SK-N-SH (cell line): ENCODE data around the gene MCF2L. TPM values are rescaled to one million over a fixed set of nuclear protein-coding genes. Genes with fewer than 3 reads are reported as not detected.

ENCODE experiments used
- CTCF ChIA-PET: fragments of 300-600, 350-600 bp; formaldehyde crosslinking; extraction: SDS; loops from one replicate; lab custom pipeline; 2021; lab: Yijun Ruan, JAX
- POLR2A ChIA-PET: fragments of 350-600 bp; sonication (Branson Sonifier 250); formaldehyde crosslinking; extraction: SDS; loops from one replicate; lab custom pipeline; 2020; ENCODE audit warnings: antibody characterized with exemption, inconsistent platforms; lab: Yijun Ruan, JAX
- DNase-seq: peaks from one replicate; pipeline ENCODE4 v3.0.0; 2012
- H2AFZ ChIP-seq: fragments of 200-600 bp; sonication (generic); 2 replicates; pipeline ENCODE4 v1.8.1; 2016; ENCODE audit warnings: antibody characterized with exemption, mild to moderate bottlenecking, low read depth
- H3F3A ChIP-seq: fragments of 200-600 bp; sonication (generic); replicated peaks from 2 replicates; pipeline ENCODE3; 2016; ENCODE audit warnings: antibody characterized with exemption, mild to moderate bottlenecking; ENCODE audit not compliant: insufficient read depth
- H3K27ac ChIP-seq, 2 experiments: fragments of 200-500 bp in 1 of 2; fragments of 200-600 bp in 1 of 2; sonication (Bioruptor generic) in 1 of 2; sonication (generic), shearing (Covaris generic) in 1 of 2; 2 replicates each; pipeline versions ENCODE4 v1.5.1 to v1.6.1; 2014 to 2016; ENCODE audit warnings: low read depth in 2 of 2, inconsistent platforms in 1 of 2, low read length in 1 of 2, mild to moderate bottlenecking in 1 of 2, mixed read lengths in 1 of 2
- H3K27me3 ChIP-seq: fragments of 200-600 bp; sonication (generic), shearing (Covaris generic); 2 replicates; pipeline ENCODE4 v1.6.1; 2016; ENCODE audit warnings: mixed run types; ENCODE audit not compliant: insufficient read depth
- H3K36me3 ChIP-seq, 2 experiments: fragments of 200-500 bp in 1 of 2; fragments of 200-600 bp in 1 of 2; sonication (Bioruptor generic) in 1 of 2; sonication (generic) in 1 of 2; replicated peaks in 1 of 2; 2 replicates each; pipeline versions ENCODE3 to v1.5.1; 2014 to 2016; ENCODE audit warnings: low read length in 1 of 2, mild to moderate bottlenecking in 1 of 2; ENCODE audit not compliant: insufficient read depth in 2 of 2, control insufficient read depth in 1 of 2
- H3K4me1 ChIP-seq, 2 experiments: fragments of 200-500 bp in 1 of 2; fragments of 200-600 bp in 1 of 2; sonication (Bioruptor generic) in 1 of 2; sonication (generic), shearing (Covaris generic) in 1 of 2; 2 replicates each; pipeline versions ENCODE4 v1.5.1 to v1.6.1; 2014 to 2016; ENCODE audit warnings: low read depth in 1 of 2, low read length in 1 of 2, mixed run types in 1 of 2; ENCODE audit not compliant: insufficient read depth in 2 of 2, control insufficient read depth in 1 of 2
- H3K4me2 ChIP-seq: fragments of 200-600 bp; sonication (generic), shearing (Covaris generic); 2 replicates; pipeline ENCODE4 v1.6.1; 2017; ENCODE audit warnings: mixed run types
- H3K4me3 ChIP-seq, 2 experiments: fragments of 200-500 bp in 1 of 2; fragments of 200-600 bp in 1 of 2; sonication (Bioruptor generic) in 1 of 2; sonication (generic), shearing (Covaris generic) in 1 of 2; 2 replicates each; pipeline versions ENCODE4 v1.5.1 to v1.8.1; 2014 to 2016; ENCODE audit warnings: low read depth in 2 of 2, inconsistent platforms in 1 of 2, low read length in 1 of 2, mild to moderate bottlenecking in 1 of 2, mixed read lengths in 1 of 2, moderate library complexity in 1 of 2
- H3K79me2 ChIP-seq: fragments of 200-600 bp; sonication (generic); 2 replicates; pipeline ENCODE4 v1.8.1; 2017; ENCODE audit warnings: mild to moderate bottlenecking; ENCODE audit not compliant: insufficient read depth
- H3K9ac ChIP-seq: fragments of 200-600 bp; sonication (generic); 2 replicates; pipeline ENCODE4 v1.6.1; 2017; ENCODE audit warnings: mixed run types
- H3K9me2 ChIP-seq: fragments of 200-600 bp; sonication (generic); 2 replicates; pipeline ENCODE4 v1.6.1; 2017; ENCODE audit warnings: mixed run types
- H3K9me3 ChIP-seq: fragments of 200-600 bp; sonication (generic); 2 replicates; pipeline ENCODE4 v1.6.1; 2017; ENCODE audit warnings: mixed run types, mild to moderate bottlenecking, moderate library complexity
- H4K20me1 ChIP-seq: fragments of 200-600 bp; sonication (generic); 2 replicates; pipeline ENCODE4 v1.6.1; 2017; ENCODE audit warnings: mild to moderate bottlenecking, mixed run types; ENCODE audit not compliant: insufficient read depth
- EZH2phosphoT487 ChIP-seq: fragments of 200-600 bp; sonication (generic); IDR thresholded peaks from 2 replicates; pipeline ENCODE4 v1.6.1; 2017; ENCODE audit warnings: low read depth, mixed run types, mild to moderate bottlenecking, antibody characterized with exemption, moderate library complexity, borderline replicate concordance
- FOXJ3 ChIP-seq: sonication (generic); formaldehyde crosslinking; IDR thresholded peaks from 2 replicates; pipeline ENCODE4 v1.5.1; 2020; ENCODE audit warnings: mild to moderate bottlenecking, missing genetic modification reagents
- GABPA ChIP-seq: IDR thresholded peaks from 2 replicates; pipeline ENCODE4 v1.4.0; 2012; ENCODE audit warnings: low read depth, mild to moderate bottlenecking
- GATA2 ChIP-seq: sonication (generic); formaldehyde crosslinking; IDR thresholded peaks from 2 replicates; pipeline ENCODE4 v1.5.0; 2020; ENCODE audit warnings: mild to moderate bottlenecking, missing genetic modification reagents
- JUND ChIP-seq: IDR thresholded peaks from 2 replicates; pipeline ENCODE4 v1.4.0; 2012
- MXI1 ChIP-seq: IDR thresholded peaks from 2 replicates; pipeline ENCODE4 v1.6.1; 2012; ENCODE audit warnings: mild to moderate bottlenecking, low read depth, low read length, improper control_type of control experiment
- NFIC ChIP-seq: IDR thresholded peaks from 2 replicates; pipeline ENCODE4 v1.4.0; 2012; ENCODE audit warnings: borderline replicate concordance
- NRF1 ChIP-seq: IDR thresholded peaks from 2 replicates; pipeline ENCODE4 v1.6.1; 2012; ENCODE audit warnings: low read depth, mild to moderate bottlenecking, low read length
- POLR2AphosphoS5 ChIP-seq: IDR thresholded peaks from 2 replicates; pipeline ENCODE4 v1.6.1; 2012; ENCODE audit warnings: low read depth, low read length
- RCOR1 ChIP-seq: fragments of 150-350 bp; IDR thresholded peaks from 2 replicates; pipeline ENCODE4 v1.6.1; 2017; ENCODE audit warnings: antibody characterized with exemption, low read length
- RFX5 ChIP-seq: IDR thresholded peaks from 2 replicates; pipeline ENCODE4 v1.6.1; 2012; ENCODE audit warnings: mild to moderate bottlenecking, improper control_type of control experiment, low read length
- RXRA ChIP-seq: IDR thresholded peaks from 2 replicates; pipeline ENCODE4 v1.4.0; 2012; ENCODE audit warnings: low read depth, mild to moderate bottlenecking, borderline replicate concordance
- SIN3A ChIP-seq: IDR thresholded peaks from 2 replicates; pipeline ENCODE4 v1.6.1; 2012; ENCODE audit warnings: low read depth, mild to moderate bottlenecking, low read length, moderate library complexity, borderline replicate concordance
- SMC3 ChIP-seq: IDR thresholded peaks from 2 replicates; pipeline ENCODE4 v1.6.1; 2012; ENCODE audit warnings: low read depth, low read length, improper control_type of control experiment
- TAF1 ChIP-seq: IDR thresholded peaks from 2 replicates; pipeline ENCODE4 v1.6.1; 2012; ENCODE audit warnings: low read depth, mild to moderate bottlenecking, low read length, moderate library complexity, borderline replicate concordance
- WGBS: methylation state at CpG from one replicate; pipeline ENCODE4 v1.1.6; 2017; ENCODE audit warnings: low lambda C conversion rate; 5-methylcytosine and 5-hydroxymethylcytosine counted together
- polyA plus RNA-seq, 3 experiments: library from polyadenylated mRNA; depleted of rRNA; stranded (reverse); fragments of >200 nt; gene quantifications; 2 replicates each; pipeline ENCODE4 v1.2.3, GENCODE V29; 2012
- TF ChIP-seq, protein P1 (sequence below): fragments of 150-350 bp; IDR thresholded peaks from 2 replicates; pipeline ENCODE4 v1.6.1; 2016; ENCODE audit warnings: mild to moderate bottlenecking, low read depth, low read length
- TF ChIP-seq, protein P2 (sequence below): fragments of 150-350 bp; IDR thresholded peaks from 2 replicates; pipeline ENCODE4 v1.6.1; 2017; ENCODE audit warnings: antibody characterized with exemption, low read length, low read depth, borderline replicate concordance

Gene MCF2L
- polyA plus RNA-seq, 1 of the 3 experiments (the other 2 are of a cell fraction), result 0.56 TPM

DNA sequence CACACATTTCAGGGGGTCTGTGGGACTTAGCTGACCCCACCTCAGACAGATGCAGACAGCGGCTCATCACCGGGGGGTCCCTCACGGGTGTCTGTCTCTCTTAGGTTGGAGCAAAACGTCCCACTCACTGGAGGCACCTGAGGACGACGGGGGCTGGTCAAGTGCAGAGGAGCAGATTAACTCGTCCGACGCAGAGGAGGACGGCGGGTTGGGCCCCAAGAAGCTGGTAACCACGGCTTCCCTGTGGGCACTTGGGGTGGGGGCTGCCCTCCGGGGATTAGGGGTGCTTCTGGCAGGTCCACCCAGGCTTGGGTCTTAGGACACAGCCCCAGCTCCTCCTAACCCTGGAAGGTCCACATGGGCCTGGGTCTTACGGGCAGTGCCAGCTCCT, 125.4 kb downstream of the MCF2L start:
- H3K27me3 ChIP-seq, result no peaks in the 10 kb centered on the region
- no peak overlapping the region; a peak in 1 of 4 replicates for H3K27ac ChIP-seq
- no peak overlapping the region for H2AFZ ChIP-seq
- no peaks in the 10 kb centered on the region for H4K20me1 ChIP-seq
- 20% methylated on average over 1 of the region's 14 CpGs for WGBS
- POLR2A ChIA-PET, result interaction anchor here (1.1 kb wide), 1 partner anchor 14 kb away, joined by 3 read pairs; no protein-coding TSS in a partner anchor
- H3K79me2 ChIP-seq, result no peaks in the 10 kb centered on the region
- H3K4me1 ChIP-seq, result peaks cover 0 to 9% of the 10 kb centered on the region in 2 experiments; a peak in 1 of 4 replicates
- H3F3A ChIP-seq, result no peaks in the 10 kb centered on the region
- no peaks in the 10 kb centered on the region for H3K36me3 ChIP-seq
- CTCF ChIA-PET, result interaction anchor here (1.1 to 1.5 kb wide), 2 partner anchors 10 to 152 kb away, joined by 3 to 6 read pairs; no protein-coding TSS in a partner anchor
- TF ChIP-seq NRF1 (no peak), MXI1 (no peak), GABPA (no peak), JUND (no peak), TAF1 (no peak), NFIC (no peak), EZH2phosphoT487 (no peak), POLR2AphosphoS5 (no peak), SIN3A (no peak), FOXJ3 (no peak), RXRA (no peak), RFX5 (no peak), RCOR1 (no peak), SMC3 (no peak), GATA2 (CRISPR knock-in tag) (no peak)
- TF ChIP-seq, protein P1, sequence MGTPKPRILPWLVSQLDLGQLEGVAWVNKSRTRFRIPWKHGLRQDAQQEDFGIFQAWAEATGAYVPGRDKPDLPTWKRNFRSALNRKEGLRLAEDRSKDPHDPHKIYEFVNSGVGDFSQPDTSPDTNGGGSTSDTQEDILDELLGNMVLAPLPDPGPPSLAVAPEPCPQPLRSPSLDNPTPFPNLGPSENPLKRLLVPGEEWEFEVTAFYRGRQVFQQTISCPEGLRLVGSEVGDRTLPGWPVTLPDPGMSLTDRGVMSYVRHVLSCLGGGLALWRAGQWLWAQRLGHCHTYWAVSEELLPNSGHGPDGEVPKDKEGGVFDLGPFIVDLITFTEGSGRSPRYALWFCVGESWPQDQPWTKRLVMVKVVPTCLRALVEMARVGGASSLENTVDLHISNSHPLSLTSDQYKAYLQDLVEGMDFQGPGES, result no peak
- TF ChIP-seq, protein P2, sequence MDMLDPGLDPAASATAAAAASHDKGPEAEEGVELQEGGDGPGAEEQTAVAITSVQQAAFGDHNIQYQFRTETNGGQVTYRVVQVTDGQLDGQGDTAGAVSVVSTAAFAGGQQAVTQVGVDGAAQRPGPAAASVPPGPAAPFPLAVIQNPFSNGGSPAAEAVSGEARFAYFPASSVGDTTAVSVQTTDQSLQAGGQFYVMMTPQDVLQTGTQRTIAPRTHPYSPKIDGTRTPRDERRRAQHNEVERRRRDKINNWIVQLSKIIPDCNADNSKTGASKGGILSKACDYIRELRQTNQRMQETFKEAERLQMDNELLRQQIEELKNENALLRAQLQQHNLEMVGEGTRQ, result no peak
- no peaks in the 10 kb centered on the region for H3K9me2 ChIP-seq
- H3K9ac ChIP-seq, result no peak overlapping the region
- H3K4me3 ChIP-seq, result no peak overlapping the region
- DNase-seq, result no peak
- no peaks in the 10 kb centered on the region for H3K9me3 ChIP-seq
- H3K4me2 ChIP-seq, result no peak overlapping the region
